ENCODE results near the gene PPARA. TPM values are rescaled to one million over a fixed set of nuclear protein-coding genes. Genes with fewer than 3 reads are reported as not detected.

PPARA gene
- total RNA-seq, 1 donor from 2014 or later: 13.0 TPM

Other genes with a start within 250 kb of the PPARA start
- not detected in 2 replicates for gene WNT7B, start 173.4 kb upstream of the PPARA start, total RNA-seq
- 10.4 and 10.6 TPM in 2 replicates for gene CDPF1, start 99.8 kb downstream of the PPARA start, total RNA-seq
- not detected in 2 replicates for gene PKDREJ, start 112.8 kb downstream of the PPARA start, total RNA-seq
- 19.2 and 20.3 TPM in 2 replicates for gene TTC38, start 117.5 kb downstream of the PPARA start, total RNA-seq
- gene GTSE1, start 146.3 kb downstream of the PPARA start, total RNA-seq: 37.6 and 40.8 TPM in 2 replicates
- 79.9 and 84.4 TPM in 2 replicates for gene TRMU, start 185.2 kb downstream of the PPARA start, total RNA-seq

All from activated CD4-positive, alpha-beta T cell treated with anti-CD3 and anti-CD28 coated beads, Interleukin-2, amount 10 ng/mL, durations not matched to agents 24 days and 14 days (primary cell).